Stimulated activated CD8-positive, alpha-beta memory T cell treated with anti-CD3 and anti-CD28 coated beads, Interleukin-12 subunit alpha, Interleukin-12 subunit beta, amount 100 ng/mL, for 24 hours (primary cell): ENCODE data around the gene VPS35L.
"Not testable (repeated sequence)": the region's sequence is repeated elsewhere in the genome, so short reads cannot be mapped to it uniquely, and the experiment has no call there.

Experiments
- DNase-seq: peaks from one replicate; pipeline ENCODE4 v3.0.0-alpha.2; 2020; ENCODE audit errors: extremely low read depth

The VPS35L gene

GRCh38 chr16:19649980-19650379 lies 94.5 kb downstream of the VPS35L start:
- no peak for DNase-seq

GRCh38 chr16:19654147-19654546 lies 98.6 kb downstream of the VPS35L start:
- no peak for DNase-seq

- no peak for DNase-seq
These were observed 99.8 kb downstream of the VPS35L start for GRCh38 chr16:19655242-19655777.

DNA sequence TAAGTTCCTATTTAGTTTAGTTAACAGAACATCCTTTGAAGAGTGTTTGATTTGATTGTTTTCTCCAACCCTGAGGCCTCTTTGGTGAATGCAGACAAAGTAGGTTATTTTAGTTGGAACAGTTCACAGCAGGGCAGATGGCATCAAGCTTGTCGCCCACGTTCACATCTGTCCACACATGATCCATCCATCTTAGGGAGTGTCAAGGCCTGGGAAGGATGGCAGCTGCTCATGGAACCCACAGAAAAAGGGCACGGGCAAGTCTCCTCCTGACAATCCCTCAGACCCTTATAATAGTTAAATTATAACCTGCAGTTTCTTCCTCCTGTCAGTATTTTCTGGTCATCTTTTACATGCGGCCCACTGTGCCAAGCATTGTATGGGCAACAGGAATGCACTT lies 102.3 kb downstream of the VPS35L start:
- DNase-seq: no peak

DNA sequence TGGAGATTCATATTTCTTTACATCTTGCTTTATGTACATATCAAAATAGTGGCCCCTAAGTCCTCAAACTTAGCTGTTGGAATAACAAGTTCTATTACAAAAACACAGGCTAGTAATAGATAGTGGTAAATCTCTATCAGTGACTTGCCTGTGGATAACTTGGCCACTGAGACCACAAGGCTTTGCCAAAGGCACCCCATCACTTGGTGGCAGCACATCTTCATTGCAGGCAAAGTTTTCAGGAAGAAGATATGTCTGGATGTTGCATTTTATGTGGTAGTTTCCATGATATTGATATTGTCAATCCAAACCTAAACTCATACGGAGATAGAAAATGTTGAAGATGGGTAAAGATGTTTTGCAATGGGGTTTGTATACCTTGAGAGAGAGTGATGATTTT lies 104.1 kb downstream of the VPS35L start:
- no peak for DNase-seq

DNA sequence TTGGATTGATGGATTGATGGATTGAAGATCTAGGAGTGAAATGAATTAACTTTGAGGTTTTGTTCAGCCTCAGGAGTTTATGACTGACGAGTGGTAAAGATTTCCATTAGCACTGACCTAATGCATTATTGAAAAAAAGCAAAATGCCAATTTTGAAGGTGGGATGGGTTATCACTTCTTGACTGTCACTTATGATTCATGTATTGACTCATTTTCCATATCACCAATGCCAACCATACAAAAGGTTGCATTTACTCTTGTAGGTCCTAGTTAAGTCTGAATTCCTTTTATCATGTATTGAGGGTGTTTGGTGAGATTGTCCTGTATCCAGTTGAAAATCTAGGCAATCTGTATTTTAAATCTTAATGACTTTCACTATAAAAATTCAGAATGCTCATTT lies 104.9 kb downstream of the VPS35L start:
- DNase-seq: no peak

GRCh38 chr16:19662351-19662750 lies 106.8 kb downstream of the VPS35L start:
- no peak for DNase-seq

- no peak for DNase-seq
These were observed 108.7 kb downstream of the VPS35L start for GRCh38 chr16:19664166-19664565.

DNA sequence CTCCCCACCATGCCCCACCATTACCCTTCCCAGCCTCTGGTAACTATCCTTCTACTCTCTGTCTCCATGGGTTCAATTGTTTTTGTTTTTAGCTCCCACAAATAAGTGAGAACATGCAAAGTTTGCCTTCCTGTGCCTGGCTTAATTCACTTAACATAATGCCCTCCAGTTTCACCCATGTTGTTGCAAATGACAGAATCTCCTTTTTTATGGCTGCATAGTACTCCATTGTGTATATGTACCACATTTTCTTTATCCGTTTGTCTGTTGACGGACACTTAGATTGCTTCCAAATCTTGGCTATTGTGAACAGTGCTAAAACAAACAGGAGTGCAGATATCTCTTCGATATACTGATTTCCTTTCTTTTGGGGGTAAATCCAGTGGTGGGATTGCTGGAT lies 109.8 kb downstream of the VPS35L start:
- DNase-seq: not testable (repeated sequence)

GRCh38 chr16:19666477-19666876 lies 111.0 kb downstream of the VPS35L start:
- DNase-seq: no peak

DNA sequence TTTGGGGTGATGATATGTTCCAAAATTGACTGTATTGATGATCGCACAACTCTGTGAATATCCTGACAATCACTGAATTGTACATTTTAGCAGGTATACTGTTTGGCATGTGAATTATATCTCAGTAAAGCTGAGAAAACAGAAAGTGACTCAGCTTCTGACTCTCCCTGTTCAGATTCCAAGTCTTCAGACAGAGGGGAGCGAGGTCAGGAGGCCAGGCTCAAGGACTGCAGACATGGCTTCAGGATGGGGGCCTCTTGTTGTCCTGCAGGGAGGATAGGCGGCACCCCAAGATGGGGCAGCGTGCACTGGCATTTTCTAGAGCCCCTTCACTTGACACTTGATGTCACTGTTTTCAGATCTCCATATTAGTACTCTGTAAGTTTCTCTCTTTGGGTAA lies 116.9 kb downstream of the VPS35L start:
- no peak for DNase-seq

DNA sequence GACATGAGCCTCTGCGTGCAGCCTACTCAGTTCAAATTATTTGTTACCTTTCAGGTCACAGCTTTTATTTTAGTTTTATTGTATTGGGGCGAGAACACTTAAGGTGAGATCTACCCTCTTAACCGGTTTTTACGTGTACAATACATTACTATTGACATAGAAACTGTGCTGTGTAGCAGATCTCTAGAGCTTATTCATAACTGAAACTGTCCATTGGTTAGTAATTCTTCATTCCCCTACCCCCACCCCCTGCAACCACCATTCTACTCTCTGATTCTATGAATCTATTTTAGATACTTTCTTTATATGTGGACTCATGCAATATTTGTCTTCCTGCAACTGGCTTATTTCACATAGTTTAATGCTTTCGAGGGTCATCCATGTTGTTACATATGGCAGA lies 119.0 kb downstream of the VPS35L start:
- no peak for DNase-seq

GRCh38 chr16:19677402-19677801 lies 121.9 kb downstream of the VPS35L start:
- DNase-seq: no peak

DNA sequence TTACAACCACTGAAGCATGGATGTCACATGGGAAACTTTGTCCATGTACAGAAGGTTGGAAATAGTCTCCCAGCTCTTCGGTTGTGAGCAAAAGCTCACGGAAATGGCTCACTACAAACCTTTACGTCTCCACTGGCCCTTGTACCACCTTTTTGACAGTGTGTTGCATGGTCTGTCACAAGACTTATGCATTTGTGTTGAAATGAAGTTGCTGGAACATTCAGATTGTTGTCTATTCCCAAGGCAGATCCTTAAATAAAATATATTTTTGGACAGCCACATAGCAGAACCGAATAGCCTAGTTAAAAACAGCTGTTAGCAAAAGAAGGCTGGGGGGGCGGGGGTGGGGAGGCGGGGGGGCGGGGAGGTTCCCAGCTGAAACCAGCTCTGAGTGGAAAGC lies 123.3 kb downstream of the VPS35L start:
- DNase-seq: no peak

- not testable (repeated sequence) for DNase-seq
These were observed 123.8 kb downstream of the VPS35L start for GRCh38 chr16:19679281-19679680.

- no peak for DNase-seq
These were observed 125.4 kb downstream of the VPS35L start for GRCh38 chr16:19680881-19681340.

GRCh38 chr16:19681637-19682036 lies 126.1 kb downstream of the VPS35L start:
- DNase-seq: no peak

GRCh38 chr16:19683453-19684236 lies 128.1 kb downstream of the VPS35L start:
- no peak for DNase-seq

DNA sequence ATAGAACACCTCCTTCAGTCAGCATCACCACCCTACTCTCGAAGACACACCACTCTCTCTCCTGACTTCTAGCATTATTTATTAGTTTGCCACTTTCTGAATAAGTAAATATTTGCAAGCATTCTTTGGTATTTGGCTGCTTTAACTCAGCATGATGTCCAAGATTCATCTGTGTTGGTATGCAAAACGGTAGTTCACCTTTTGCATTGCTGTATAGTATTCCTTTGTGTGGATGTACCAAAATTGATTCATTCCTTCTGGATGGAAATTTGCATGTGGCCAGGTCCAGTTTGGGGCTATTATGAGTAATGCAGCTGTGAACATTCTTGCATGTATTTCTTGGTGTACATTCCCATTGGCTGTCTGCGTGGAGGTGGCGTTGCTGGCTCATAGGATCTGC lies 129.7 kb downstream of the VPS35L start:
- DNase-seq: no peak

DNA sequence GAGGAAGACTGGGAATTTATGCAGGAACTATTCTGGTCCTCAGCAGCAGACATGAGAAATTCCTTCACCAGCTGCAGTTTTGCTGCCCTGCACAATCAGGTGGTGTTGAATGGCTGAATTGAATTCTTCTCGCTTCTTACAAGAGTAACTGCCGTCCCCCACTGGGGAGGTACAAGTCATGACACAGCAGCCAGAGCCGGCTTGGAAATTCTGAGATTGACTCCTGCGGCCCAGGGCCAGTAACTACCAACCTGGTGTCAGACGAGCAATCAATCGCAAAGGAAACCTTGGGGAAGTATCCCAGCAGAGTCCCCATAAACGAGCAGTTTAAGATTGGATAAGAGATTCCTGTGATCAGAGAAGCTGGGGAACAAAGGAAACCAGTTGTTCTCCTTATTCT lies 131.8 kb downstream of the VPS35L start:
- DNase-seq: no peak

DNA sequence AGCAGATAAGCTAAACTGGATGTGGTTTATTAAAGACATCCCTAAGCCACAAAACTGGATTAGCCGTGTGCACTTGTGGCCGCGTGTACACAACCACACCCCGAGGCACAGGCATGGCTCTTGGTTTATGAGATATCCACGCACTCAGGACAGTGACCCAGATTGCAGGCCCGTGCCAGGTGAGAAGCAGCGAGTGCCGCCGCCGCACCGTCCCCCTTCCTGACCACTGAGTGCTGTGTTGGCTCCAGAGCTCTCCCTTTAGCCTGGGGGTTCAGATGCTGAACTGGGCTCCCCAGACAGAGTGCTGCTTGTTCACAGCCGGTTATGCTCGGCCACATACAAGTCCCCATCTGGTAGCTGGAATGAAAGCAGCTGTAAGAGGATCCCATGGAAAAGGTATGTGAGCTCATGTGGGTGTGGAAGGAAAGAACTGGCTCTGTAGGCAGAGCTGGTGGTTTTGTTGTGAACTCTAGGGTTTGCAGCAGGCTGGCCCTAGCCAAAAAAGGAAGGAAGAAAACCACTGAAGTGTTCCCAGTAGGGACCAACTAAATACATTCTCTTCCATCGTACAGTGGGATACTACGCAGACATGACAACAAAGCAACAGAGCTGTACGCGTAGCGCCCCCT lies 133.0 kb downstream of the VPS35L start:
- DNase-seq: no peak

- DNase-seq: no peak
These were observed 133.8 kb downstream of the VPS35L start for GRCh38 chr16:19689342-19689741.

- no peak for DNase-seq
These were observed 134.7 kb downstream of the VPS35L start for GRCh38 chr16:19690196-19690595.
